GM19468 (cell line): ENCODE measurements around the gene GGCT.
"Not testable (repeated sequence)": the region's sequence is repeated elsewhere in the genome, so short reads cannot be mapped to it uniquely, and the experiment has no call there.

Experiments
- ATAC-seq: cut with Tn5 transposase; IDR thresholded peaks from one replicate; pipeline ENCODE4 v1.9.1; 2021; ENCODE audit warnings: mild to moderate bottlenecking, moderate library complexity, moderate number of reproducible peaks; ENCODE audit not compliant: unreplicated experiment; ENCODE audit errors: extremely low read depth

Gene GGCT

DNA sequence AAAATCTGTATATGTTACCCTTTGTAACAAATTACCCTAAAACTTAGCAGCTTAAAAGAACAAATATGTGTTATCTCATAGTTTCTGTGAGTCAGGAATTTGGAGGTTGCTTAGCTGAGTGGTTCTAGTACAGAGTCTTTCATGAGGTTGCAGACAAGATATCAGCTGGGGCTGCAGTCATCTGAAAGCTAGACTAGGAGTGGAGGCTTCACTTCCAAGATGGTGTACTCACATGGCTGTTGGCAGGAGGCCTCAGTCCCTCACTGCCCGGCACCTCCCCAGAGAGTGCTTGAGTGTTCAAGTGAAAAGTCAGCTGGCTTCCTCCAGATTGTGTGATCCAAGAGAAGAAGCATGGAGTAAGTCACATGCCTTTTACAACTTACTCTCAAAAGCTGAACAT, 16.9 kb upstream of the GGCT start:
- no peak for ATAC-seq

DNA sequence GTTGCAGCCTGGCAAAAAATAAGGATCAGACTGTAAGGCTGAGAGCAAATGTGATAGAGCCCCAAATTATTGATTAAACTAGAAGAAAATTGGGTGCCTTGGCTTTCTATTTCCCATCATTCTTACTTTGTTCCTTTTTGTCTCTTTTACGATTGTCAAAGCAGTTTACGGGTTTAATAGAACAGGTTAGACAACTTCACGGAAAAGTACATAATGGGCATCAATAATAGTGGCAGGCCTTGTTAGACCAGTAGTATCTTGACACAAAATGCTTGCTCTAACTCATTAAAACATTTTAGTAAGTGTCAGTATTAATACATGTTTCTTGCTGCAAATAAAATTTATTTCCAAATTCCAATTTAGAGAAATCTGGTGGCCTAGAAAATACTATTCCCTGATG, 14.5 kb upstream of the GGCT start:
- no peak for ATAC-seq

DNA sequence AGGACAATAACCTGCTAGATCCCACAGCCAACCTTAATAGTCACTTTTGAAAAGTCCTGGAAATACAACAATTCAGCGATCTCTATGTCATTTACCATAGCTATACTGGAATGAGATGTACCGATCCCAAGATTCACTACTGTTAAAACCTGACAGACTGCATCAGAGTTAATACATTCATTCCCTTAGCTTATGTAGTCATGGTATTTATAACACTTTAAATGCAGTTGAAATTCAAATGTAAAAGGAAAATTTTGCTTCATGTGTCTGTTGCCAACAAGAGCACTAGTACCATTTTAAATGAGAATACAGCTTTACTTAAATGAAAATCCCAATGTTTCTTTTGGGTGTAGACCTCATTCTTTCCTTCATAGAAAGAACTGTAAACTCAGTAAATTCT, 11.1 kb upstream of the GGCT start:
- no peak for ATAC-seq

DNA sequence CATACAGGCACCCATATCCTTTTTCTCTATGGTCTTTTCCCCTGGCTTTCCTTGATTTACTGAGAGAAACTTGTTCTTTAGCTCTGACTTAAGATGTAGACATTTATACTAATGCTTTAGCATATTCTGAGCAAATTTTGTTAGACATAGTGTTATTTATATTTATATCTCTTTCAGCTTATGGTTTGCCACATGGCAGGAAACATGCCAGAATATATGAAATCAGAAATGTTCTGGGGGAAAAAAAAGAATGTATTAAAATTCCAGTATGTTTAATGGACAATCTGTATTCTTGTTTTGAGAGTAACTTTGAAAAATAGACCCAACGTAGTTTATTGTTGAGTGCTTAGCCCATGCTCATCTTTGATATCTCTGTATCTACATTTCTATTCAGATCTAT, 10.1 kb upstream of the GGCT start:
- no peak for ATAC-seq

DNA sequence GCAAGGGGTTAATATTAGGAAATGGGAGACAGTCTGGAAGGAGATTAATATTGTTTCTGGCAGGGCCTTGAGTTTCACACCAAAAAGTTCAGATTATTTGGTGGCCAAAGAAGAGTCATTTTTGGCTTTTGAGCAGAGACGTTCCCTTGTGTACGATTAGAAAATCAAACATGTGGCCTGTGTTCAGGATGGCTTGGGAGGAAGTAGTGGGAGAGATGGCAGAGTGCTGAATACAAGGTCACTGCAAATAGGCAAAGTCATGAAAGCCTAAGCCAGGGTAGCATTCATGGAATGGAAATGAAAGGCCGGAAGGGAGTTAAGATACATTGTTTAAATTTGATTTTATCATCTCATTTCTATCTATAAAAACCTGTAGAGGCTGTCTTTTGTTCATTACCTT, 9.5 kb upstream of the GGCT start:
- ATAC-seq = no peak

DNA sequence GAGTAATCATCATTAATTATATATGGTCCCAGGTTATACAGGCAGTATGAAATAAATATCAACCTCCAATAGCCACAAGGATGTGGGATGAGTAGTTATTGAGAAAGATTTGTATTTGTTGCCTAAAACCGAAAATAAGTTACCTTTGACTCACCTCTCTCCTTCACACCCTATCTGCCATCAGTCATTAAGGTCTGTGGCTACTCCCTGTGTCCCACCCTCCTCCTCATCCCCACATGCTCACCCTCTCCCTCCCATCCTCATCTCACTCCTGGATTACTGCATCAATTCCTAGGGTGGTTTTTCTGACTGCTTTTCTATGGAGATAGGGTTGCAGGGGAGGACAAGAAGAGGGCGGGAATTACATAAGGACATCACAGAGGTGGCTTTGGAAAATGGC, 9.1 kb upstream of the GGCT start:
- no peak for ATAC-seq

DNA sequence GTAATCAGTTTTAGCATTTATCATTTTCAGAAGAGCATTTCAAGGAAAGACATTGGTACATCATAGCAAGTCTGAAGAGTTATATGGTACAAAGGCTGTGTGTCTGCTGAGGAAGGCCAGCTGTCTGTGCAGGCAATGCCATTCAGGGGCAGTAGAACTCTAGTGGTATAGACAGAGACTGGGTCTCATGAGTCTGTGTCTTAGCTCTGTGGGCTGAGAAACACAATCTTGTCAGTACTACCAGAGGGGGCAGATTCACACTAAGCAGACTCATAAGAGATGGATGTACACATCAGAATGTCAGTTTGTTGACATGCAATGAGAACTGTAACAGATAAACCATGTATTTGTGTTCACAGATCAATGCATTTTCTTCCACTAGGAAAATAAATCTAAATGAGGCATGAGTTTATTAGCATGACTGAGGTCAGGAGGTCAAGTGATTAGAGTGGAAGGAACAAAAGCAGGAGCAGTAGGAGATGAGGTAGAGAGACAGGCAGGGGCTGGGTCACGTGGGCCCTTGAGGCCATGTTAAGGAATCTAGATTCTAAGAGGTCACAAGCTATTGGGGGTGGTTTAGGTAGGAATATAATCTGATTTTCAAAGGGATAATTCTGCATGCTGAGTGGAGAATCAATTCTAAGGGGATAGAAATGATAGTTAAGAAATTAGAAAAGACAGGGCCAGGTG, 7.5 kb upstream of the GGCT start:
- no peak for ATAC-seq

DNA sequence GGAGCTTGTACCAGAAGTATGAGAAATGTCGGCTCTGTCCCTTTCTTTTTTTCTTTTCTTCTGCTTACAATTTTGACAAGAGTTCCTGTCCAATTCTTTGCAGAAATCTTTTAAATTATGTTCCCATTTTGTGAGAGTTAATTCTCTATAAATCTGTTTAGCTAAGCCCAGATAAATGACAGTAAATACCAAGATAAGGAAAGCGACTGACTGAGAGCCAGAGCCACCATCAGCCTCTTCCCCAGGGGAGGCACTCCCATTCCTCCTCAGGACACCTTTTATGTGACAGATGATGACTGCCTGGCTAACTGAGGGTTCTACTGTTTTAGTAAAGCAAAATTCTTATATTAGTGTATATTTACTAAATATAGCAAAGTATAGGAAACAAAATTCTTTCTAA, 6.9 kb upstream of the GGCT start:
- no peak for ATAC-seq

DNA sequence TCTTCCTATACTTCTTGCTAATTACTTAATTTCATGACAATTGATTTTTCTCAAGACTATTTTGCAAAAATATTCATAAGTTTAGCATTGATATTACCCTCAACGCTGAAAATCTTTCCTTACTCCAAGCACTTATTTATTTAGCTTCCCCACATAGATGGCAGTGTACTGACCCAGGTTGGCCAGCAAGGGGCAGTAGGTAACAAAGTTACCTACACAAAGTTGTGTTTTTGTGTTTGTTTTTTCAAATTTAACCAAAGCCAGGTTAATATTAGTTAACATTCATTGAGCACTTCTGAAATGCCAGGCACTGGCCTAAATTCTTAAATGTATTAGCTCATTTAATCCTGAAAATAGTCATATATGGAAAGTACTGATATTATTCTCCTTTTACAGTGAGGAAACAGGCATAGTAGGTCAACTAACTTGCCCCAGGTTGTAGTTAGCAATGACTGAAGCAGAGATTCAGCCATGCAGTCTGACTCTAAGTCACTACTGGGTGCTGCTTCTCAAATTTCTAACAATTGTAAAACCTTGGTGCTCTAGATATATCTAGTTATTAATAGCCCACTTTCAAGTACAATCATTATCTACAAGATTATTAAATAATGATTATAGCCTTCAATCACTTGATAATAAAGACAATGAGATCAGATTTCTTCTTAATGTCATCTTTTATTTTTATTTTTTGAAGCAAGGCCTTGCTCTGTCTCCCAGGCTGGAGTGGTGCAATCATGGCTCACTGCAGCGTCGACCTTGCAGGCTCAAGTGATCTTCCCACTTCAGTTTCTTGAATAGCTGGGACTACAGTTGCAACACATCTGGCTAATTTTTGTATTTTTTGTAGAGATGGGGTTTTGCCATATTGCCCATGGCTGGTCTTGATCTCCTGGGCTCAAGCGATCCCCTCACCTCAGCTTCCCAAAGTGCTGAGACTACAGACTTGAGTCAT, 5.8 kb upstream of the GGCT start:
- ATAC-seq = no peak

DNA sequence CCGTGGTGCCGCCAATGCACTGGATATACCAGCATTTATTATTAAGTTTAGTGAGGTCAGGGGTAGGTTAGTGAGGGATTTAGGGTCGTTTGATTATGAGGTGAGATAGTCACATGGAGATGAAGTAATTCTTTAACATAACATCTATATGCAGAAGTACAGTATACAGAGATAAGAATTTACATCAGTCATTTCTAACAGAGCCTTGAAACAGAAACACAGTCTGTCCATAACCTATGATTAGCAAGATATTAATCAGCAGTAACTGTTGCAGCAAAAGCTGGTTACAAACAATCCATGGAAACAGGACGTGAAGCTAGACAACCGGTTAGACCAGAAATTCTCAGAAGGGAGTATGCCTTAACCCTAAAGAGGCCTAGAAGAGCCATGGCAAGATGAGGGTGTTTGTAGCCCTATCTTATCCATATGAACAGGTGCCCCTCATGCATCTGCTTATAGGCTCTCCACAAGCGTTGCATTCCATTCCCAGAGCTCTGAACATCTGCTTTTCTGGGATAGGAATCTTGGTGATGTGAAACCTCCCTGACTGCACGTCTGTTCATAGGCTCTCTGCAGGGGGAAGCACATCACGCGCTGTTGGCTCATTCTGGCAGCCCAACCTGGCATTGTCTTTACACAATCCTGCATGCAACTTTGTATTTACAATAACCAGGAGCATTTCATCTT, 4.7 kb upstream of the GGCT start:
- ATAC-seq = not testable (repeated sequence)

DNA sequence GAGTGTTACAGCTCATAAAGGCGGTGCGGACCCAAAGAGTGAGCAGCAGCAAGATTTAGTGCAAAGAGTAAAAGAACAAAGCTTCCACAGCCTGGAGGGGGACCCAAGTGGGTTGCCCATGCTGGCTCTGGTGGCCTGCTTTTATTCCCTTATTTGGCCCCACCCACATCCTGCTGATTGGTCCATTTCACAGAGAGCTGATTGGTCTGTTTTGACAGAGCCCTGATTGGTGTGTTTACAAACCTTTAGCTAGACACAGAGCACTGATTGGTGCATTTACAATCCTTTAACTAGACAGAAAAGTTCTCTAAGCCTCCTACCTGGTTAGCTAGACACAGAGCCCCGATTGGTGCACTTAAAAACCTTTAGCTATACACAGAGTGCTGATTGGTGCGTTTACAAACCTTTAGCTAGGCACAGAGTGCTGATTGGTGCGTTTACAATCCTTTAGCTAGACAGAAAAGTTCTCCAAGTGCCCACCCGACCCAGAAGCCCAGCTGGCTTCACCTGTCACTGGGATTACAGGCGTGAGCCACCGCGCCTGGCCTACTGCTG, 2.8 kb upstream of the GGCT start:
- not testable (repeated sequence) for ATAC-seq

DNA sequence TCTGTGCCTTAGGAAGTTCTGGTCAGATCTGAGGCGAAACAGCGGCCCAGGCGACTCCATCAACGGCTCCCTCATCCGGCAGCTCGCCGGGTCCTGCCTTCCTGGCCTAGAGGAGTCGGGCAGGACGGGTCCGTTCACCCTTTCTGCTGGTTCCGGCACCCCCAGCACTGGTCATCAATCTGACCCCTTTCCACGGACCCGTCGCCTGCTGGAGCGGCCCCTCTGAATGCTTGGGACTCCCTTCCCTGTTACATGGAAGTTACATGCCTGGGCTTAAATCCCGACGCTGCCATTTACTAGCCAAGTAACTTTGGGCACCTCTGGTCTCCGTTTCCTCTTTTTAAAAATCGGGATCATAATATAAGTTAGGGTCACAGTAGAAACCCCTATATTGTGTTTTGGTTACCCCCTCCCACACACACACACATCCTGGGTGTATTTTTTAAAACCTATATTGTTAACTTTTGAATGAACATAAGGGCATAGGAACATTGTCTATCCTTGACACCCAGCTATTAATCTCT, 607 bp upstream of the GGCT start:
- ATAC-seq = no peak

DNA sequence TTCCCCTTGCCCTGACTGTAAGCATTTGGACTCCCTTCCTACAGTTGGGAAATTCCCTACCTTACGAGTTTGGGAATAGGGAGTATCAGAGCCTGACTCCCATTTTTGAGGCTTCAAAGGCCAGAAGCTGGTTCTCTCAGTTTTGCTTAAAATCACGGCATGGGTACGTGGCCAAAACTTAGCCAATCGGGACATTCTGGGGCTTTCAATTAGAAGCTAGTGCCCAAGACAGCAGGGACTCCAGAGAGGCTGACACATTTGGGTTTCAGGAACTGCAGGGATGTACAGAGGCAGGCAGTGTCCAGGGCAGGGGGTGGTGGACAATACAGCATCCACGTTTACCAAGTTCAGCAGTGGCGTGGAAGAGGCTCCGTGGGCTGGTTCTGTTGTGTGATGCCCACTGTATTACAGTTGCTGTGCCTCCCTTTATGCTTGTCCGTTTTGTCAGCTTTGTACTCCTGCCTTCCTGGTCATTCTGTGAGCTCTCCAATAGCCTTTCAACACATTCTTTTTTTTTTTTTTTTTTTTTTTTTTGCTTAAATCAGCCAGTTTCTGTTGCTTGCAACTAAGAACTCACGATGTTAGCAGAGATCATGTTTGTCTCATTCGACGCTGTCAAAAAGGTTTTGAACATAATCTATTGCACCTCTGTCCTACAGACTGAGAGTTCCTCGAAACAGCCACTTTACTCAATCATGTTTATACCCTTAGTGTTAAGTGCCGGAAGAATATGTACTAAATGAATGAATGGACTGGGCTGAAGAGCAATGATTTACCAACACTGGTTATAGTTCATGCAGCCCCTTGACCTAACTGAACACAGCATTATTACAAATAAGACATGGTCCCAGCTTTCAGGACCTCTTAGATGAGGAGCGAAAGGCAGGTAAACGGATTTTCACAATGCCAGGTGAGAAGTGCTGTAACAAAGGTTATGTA, 1.1 kb downstream of the GGCT start:
- ATAC-seq = no peak

DNA sequence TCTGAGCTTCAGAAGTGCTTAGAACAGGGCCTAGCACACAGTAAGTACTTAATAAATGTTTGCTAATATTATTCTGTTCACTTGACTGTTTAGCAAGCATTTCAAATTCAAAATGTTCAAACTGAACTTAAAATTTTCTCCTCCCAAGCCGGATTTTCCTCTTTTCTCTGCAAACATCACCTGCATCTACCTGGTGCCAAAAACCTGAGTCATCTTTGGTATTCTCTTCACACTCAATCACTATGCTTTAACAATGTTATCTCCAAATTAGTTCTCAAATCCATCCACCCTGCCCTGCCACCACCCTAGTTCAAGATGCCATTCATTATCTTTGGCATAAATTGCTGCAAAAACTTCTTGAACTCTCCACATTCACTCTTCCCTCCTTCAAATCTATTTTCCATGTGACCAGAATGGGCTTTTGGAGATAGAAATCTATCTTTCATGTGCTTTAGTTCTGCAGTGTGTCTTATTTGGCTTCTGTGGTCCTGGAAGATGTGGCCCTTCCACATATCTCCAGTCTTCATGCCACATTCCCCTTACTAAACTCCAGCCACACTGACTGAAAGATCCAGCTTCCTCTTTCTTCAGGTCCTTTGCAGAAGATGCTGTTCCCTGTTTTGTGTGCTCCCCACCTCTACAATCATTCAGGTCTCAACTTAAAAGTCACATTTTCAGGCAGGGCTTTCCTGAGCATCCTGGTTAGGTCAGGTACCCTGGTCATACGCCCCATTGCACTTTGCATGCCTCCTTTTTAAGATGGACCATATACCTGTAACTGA, 2.0 kb downstream of the GGCT start:
- ATAC-seq = no peak

DNA sequence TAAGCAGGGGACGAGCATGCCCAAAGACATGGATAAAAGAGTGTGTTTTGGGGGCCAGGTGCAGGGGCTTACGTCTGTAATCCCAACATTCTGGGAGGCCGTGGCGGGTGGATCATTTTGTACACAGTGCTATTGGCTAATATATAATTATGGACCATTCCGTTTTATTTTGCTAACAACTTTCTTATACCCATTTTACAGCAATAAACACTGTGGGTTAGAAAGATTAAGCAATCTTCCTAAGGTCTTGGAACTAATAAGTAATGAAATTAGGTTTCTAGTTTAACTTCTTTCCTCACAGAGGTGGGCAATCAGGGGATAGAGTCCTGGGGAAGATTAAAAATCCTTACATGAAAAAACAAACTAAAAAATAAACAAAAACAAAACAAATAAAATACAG, 3.4 kb downstream of the GGCT start:
- no peak for ATAC-seq

DNA sequence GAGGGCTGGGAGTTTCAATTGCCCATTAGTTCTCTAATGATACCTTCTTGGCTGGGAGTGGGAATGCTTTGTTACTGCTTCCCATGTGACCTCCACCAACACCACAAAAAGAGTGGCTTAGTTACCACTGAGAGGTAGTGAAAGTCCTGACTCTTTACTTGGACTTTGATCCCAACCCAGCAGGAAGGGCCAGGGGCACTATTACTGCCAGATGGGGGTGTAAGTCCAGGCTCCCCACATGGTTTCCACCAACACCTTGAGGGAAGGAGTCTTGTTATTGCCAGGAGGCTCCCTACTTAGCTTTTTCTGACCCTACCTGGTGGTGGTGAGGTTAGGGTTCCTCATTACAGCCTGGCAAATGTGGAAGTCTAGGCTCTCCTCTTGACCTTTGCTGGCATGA, 11.4 kb downstream of the GGCT start:
- ATAC-seq = no peak

DNA sequence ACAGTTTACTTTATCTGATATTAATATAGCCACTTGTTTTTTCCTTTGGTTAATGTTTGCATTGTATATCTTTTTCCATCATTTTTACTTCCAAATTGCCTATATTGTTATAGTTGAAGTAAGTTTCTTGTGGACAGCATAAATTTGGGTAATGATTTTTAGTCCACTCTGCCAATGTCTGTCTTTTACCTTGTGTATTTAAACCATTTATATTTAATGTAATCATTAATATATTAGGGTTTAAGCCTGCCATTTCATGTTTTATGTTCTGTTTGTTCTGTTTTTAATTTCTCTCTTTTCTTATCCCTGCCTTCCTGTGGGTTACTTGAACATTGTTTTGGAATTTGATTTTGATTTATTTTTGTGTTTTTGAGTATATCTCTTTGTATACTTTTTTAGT, 13.2 kb downstream of the GGCT start:
- ATAC-seq = no peak

DNA sequence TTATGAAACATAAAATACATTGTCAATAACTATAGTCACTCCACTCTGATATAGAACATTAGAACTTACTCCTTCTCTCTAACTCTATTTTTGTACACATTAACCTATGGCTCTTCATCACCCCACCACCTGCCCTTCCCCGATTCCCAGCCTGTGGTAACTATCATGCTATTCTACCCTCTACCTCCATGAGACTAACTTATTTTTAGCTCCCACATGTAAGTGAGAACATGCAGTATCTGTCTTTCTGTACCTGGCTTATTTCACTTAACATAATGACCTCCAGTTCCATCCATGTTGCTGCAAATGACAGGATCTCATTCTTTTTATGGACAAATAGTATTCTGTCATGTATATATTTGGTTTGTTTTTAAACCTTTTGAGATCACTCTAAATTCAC, 17.3 kb downstream of the GGCT start:
- ATAC-seq = no peak

DNA sequence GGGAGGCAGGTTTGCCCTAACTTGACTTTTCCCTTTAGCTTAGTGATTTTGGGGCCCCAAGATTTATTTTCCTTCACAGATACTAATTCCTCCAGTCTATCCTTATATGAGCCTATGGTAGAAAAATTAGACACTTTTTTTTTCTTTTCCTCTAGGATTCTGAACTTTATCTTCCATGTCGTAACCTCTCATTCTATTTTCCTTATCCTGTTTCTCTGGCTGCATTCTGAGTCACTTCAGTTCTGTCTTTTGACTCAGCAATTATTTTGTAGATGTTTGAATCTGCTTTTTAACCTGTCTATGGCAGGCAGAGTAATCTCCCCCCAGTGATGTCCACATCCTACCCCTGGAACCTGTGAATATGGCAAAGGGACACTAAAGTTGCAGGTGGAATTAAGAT, 19.0 kb downstream of the GGCT start:
- no peak for ATAC-seq
